KOPT-K1 (cell line): ENCODE measurements around the gene PGLYRP4.

ENCODE experiments used
- H3K27ac ChIP-seq: fragments of 200-600 bp; sonication (generic); 2 replicates; pipeline ENCODE4 v1.5.1; 2016; ENCODE audit warnings: antibody characterized with exemption, mild to moderate bottlenecking, low read depth, low read length; ENCODE audit not compliant: poor library complexity, severe bottlenecking
- H3K36me3 ChIP-seq: fragments of 200-600 bp; sonication (generic); 2 replicates; pipeline ENCODE4 v1.5.1; 2017; ENCODE audit warnings: antibody characterized with exemption, mild to moderate bottlenecking, low read length, moderate library complexity; ENCODE audit not compliant: insufficient read depth
- H3K9me3 ChIP-seq: fragments of 200-600 bp; sonication (generic); 2 replicates; pipeline ENCODE4 v1.5.1; 2017; ENCODE audit warnings: antibody characterized with exemption, low read length, mild to moderate bottlenecking; ENCODE audit not compliant: insufficient read depth, poor library complexity, severe bottlenecking

PGLYRP4 gene

DNA sequence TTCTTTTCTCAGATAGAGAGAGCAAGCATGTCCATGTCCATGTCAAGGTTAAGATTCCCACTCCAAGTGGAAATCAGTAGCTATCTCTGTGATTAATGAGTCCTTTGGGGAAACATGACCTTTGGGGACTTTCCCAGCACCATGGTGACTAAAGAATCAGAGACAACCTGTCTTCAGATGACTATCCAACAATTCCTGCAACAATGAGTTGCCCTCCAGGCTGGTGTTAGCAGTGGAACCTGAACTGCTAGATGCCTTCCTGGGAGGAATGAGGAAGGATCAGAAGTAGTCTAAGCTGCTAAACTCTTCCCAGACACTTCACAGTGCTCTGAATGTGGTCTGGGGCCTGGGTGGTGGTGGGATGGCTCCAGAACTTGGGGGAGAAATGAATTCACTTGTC is 15.5 kb upstream of the PGLYRP4 start:
- H3K36me3 ChIP-seq: no peaks in the 10 kb centered on the region
- no peaks in the 10 kb centered on the region for H3K9me3 ChIP-seq
- H3K27ac ChIP-seq: no peak overlapping the region

DNA sequence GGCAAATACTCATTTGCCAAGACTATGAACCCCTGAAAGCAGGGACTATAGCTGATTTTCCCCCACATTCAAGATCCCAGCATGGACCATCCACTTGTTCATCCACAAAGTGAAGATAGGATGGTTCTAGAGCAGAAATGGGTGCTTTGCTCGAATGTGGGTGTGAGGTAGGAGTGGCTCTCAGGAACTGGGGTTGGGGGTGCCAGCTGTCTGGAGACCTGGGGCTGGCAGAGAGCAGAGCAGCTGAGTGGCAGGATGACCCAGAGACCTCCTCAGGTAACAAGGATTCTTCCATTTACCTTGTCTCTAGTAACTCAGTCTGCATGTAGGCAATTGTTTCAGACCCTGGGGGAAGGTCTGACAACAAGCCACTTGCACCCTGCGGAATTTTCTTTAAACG is 15.0 kb upstream of the PGLYRP4 start:
- Histone ChIP-seq H3K27ac (no peak overlapping the region), H3K36me3 (no peaks in the 10 kb centered on the region), H3K9me3 (no peaks in the 10 kb centered on the region)

- Histone ChIP-seq H3K27ac (no peak overlapping the region), H3K36me3 (no peaks in the 10 kb centered on the region), H3K9me3 (no peaks in the 10 kb centered on the region)
These were observed 13.6 kb upstream of the PGLYRP4 start for GRCh38 chr1:153362187-153362775.

- Histone ChIP-seq H3K36me3 (no peaks in the 10 kb centered on the region), H3K27ac (no peak overlapping the region), H3K9me3 (no peaks in the 10 kb centered on the region)
These were observed 13.0 kb upstream of the PGLYRP4 start for GRCh38 chr1:153361480-153362109.

DNA sequence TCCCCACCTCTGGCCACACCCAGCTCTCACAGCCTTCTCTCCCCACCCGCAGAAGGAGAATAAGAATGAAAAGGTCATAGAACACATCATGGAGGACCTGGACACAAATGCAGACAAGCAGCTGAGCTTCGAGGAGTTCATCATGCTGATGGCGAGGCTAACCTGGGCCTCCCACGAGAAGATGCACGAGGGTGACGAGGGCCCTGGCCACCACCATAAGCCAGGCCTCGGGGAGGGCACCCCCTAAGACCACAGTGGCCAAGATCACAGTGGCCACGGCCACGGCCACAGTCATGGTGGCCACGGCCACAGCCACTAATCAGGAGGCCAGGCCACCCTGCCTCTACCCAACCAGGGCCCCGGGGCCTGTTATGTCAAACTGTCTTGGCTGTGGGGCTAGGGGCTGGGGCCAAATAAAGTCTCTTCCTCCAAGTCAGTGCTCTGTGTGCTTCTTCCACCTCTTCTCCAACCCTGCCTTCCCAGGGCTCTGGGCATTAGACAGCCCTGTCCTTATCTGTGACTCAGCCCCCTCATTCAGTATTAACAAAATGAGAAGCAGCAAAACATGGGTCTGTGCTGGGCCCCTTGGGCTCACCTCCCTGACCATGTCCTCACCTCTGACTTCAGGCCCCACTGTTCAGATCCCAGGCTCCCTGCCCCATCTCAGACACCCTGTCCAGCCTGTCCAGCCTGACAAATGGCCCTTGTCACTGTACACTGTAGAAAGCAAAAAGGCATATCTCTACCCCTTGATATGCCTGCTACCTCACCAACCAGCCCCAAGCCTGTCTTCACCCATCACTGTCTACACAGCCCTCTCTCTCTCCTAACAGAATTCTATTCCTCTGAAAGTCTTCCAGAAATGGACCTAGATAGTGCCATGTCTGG is 12.2 kb upstream of the PGLYRP4 start:
- Histone ChIP-seq H3K27ac (no peak overlapping the region), H3K9me3 (no peaks in the 10 kb centered on the region), H3K36me3 (no peaks in the 10 kb centered on the region)

- Histone ChIP-seq H3K36me3 (no peaks in the 10 kb centered on the region), H3K27ac (no peak overlapping the region), H3K9me3 (no peaks in the 10 kb centered on the region)
These were observed 11.5 kb upstream of the PGLYRP4 start for GRCh38 chr1:153360190-153360589.

GRCh38 chr1:153359241-153359640 is 10.6 kb upstream of the PGLYRP4 start:
- H3K36me3 ChIP-seq: no peaks in the 10 kb centered on the region
- no peak overlapping the region for H3K27ac ChIP-seq
- H3K9me3 ChIP-seq: no peaks in the 10 kb centered on the region

GRCh38 chr1:153358691-153358975 is 10.0 kb upstream of the PGLYRP4 start:
- no peak overlapping the region for H3K27ac ChIP-seq

GRCh38 chr1:153357853-153358690 is 9.4 kb upstream of the PGLYRP4 start, which contains the start of gene S100A9:
Gene S100A9 (plus strand): TSS chr1:153357854. CDS start chr1:153358284, 430 bp downstream.
- Histone ChIP-seq H3K27ac (no peak within 1 kb of the TSS), H3K36me3 (no peaks in the 10 kb centered on the region), H3K9me3 (no peaks in the 10 kb centered on the region)

More at GRCh38 chr1:153358691-153358975, 10.0 kb upstream of the PGLYRP4 start:
- no peaks in the 10 kb centered on the region for H3K9me3 ChIP-seq
- no peaks in the 10 kb centered on the region for H3K36me3 ChIP-seq

DNA sequence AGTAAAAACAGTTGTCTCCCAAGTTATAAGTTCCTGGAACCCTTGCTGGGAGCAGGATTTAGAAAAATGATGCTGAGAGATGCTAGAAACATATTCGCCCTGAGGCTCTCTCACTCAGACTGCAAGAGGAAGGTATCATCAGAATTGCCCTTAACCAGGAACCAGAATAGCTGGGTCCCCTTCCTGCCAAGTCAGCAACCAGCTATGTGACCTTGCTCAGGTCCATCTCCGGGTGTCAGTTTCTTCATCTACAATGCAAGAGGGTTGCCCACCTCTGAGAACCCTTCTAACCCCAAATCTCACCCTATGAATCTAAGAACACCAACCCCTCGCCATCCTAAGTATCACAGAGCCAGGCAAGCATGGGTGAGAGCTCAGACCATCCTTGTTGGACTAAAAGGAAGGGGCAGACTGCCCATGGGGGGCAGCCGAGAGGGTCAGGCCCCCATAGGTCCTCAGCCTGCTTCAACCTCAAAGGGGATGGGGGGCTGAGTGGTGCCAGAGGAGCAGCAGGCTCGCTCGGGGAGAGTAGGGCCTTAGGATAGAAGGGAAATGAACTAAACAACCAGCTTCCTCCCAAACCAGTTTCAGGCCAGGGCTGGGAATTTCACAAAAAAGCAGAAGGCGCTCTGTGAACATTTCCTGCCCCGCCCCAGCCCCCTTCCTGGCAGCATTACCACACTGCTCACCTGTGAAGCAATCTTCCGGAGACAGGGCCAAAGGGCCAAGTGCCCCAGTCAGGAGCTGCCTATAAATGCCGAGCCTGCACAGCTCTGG is 8.6 kb upstream of the PGLYRP4 start:
- Histone ChIP-seq H3K27ac (no peak overlapping the region), H3K36me3 (no peaks in the 10 kb centered on the region), H3K9me3 (no peaks in the 10 kb centered on the region)

GRCh38 chr1:153356392-153357075 is 7.9 kb upstream of the PGLYRP4 start:
- no peaks in the 10 kb centered on the region for H3K9me3 ChIP-seq
- H3K36me3 ChIP-seq: no peaks in the 10 kb centered on the region
- no peak overlapping the region for H3K27ac ChIP-seq

DNA sequence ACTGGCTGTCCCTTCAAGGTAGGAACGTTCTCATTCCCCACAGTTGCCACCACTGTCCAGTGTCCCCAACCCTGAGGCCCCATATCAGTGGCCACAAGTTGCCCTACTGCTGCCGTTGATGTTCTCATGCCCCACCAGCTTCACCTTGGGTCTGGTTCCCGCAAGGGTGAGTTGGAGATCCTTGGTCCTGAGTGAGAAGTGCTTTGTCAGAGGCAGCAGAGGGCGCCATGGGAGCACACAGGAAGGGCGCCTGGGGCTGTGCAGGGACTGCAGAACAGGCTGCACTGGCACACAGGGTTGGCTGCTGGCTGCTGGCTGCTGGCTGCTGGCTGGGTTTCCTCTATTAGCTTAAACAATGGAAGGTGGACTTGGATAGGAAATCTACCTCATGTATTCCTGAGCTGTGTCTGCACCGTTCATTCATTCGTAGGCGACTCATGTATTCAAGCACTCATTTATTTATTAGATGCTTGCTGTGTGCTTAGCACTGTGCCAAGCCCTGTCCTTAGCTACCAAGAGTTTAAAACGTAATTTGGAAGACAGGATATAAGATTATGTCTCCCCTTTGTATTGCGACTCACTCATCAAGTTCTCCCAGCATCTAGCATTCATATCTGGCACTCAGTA is 6.9 kb upstream of the PGLYRP4 start:
- Histone ChIP-seq H3K36me3 (no peaks in the 10 kb centered on the region), H3K27ac (no peak overlapping the region), H3K9me3 (no peaks in the 10 kb centered on the region)

DNA sequence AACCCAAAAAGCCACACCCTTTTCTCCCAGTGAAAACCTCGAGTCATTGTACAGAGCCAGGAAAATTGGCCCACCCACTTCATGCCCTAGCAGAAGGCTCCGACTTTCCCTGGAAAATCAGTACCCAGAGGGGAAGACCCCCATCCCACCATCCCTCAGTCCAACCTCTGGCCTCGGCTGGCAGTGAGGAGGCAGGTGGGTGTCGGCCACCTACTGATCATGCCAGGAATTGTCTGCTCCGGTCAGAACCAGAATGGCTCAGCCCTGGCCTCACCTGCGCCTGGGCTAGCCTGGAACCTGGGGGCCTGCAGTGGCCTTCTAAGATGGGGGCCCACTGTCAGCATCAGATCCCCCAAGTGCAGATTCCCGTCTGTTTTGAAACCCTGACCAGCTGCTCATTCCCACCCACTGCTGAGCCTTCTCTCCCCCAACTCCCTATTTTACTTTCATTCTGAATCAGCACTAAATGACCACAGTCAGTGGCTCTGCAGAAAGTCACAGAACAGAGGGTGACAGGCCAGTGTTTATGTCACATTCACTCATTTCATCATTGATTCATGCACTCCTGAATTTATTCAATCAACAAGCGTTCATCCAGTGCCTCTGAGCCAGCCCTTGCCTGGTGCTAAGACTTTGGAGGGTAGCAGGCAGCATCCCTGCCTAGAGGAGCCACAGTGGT is 6.0 kb upstream of the PGLYRP4 start:
- no peaks in the 10 kb centered on the region for H3K9me3 ChIP-seq
- H3K36me3 ChIP-seq: no peaks in the 10 kb centered on the region
- no peak overlapping the region for H3K27ac ChIP-seq
